ENCODE data around the gene RASL11B.

DNA sequence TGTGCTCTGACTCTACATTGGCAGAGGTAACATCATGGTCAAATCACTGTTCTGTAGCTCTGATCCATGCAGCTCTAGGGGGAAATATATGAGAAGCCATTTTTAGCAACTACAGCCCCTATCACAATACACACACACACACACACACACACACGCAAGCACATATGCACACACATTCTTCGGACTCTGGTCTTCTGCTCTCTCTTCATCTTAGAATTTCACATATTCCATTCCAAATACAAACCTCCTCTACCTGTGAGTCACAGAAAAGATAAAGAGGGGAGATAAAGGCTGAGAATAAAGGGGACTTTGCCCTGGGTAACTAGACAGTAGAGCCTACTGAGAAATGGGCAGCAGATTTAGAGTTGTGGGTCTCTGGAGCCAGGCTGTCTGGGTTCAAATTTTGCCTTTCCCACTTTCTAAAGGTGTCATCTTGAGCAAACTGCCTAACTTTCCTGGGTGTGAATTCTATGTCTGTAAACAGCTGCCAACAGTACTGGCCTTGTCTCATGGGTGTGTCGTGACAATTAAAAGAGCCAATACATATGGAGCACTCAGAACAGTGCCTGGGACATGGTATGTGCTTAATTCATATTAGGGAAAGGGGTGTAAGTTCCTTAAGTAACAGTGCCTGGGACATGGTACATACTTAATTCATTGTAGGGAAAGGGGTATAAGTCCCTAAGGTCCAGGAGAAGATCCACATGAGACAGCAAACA is 11.6 kb upstream of the RASL11B start:
- TF ChIP-seq, protein P1, sequence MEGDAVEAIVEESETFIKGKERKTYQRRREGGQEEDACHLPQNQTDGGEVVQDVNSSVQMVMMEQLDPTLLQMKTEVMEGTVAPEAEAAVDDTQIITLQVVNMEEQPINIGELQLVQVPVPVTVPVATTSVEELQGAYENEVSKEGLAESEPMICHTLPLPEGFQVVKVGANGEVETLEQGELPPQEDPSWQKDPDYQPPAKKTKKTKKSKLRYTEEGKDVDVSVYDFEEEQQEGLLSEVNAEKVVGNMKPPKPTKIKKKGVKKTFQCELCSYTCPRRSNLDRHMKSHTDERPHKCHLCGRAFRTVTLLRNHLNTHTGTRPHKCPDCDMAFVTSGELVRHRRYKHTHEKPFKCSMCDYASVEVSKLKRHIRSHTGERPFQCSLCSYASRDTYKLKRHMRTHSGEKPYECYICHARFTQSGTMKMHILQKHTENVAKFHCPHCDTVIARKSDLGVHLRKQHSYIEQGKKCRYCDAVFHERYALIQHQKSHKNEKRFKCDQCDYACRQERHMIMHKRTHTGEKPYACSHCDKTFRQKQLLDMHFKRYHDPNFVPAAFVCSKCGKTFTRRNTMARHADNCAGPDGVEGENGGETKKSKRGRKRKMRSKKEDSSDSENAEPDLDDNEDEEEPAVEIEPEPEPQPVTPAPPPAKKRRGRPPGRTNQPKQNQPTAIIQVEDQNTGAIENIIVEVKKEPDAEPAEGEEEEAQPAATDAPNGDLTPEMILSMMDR (IDR thresholded peaks at IDR 0.05; ENCODE audit: low read depth, low read length): no peak
- no peak for TF ChIP-seq EZH2phosphoT487 (IDR thresholded peaks at IDR 0.05; ENCODE audit: low read depth)

Data from OCI-LY3 (cell line).